OCI-LY1 (cell line): ENCODE data around the gene OR5D14.

Experiments used
- H2AFZ ChIP-seq: fragments of 200-600 bp; sonication (generic), shearing (Covaris generic); 2 replicates; pipeline ENCODE4 v1.6.0; 2014; ENCODE audit warnings: antibody characterized with exemption, mild to moderate bottlenecking, low read length
- H3F3A ChIP-seq: fragments of 200-600 bp; sonication (generic), shearing (Covaris generic); 2 replicates; pipeline ENCODE4 v1.6.0; 2014; ENCODE audit warnings: mild to moderate bottlenecking, antibody characterized with exemption, low read length, moderate library complexity; ENCODE audit not compliant: insufficient read depth
- H3K27ac ChIP-seq: fragments of 200-600 bp; sonication (generic); 2 replicates; pipeline ENCODE4 v1.5.1; 2014; ENCODE audit warnings: low read length, mixed run types, mild to moderate bottlenecking, low read depth; ENCODE audit not compliant: poor library complexity, severe bottlenecking
- H3K27me3 ChIP-seq: fragments of 200-600 bp; sonication (generic); 2 replicates; pipeline ENCODE4 v1.6.0; 2014; ENCODE audit warnings: antibody characterized with exemption, mild to moderate bottlenecking, low read length, moderate library complexity; ENCODE audit not compliant: insufficient read depth
- H3K36me3 ChIP-seq: fragments of 200-600 bp; sonication (generic); 2 replicates; pipeline ENCODE4 v1.6.1; 2014; ENCODE audit warnings: mild to moderate bottlenecking, antibody characterized with exemption, low read length, moderate library complexity, mixed read lengths; ENCODE audit not compliant: insufficient read depth
- H3K4me1 ChIP-seq: fragments of 200-600 bp; sonication (generic); 2 replicates; pipeline ENCODE4 v1.5.1; 2014; ENCODE audit warnings: mild to moderate bottlenecking, low read length, moderate library complexity; ENCODE audit not compliant: insufficient read depth, severe bottlenecking
- H3K4me2 ChIP-seq: fragments of 200-600 bp; sonication (generic), shearing (Covaris generic); 2 replicates; pipeline ENCODE4 v1.6.1; 2014; ENCODE audit warnings: low read length
- H3K4me3 ChIP-seq: fragments of 200-600 bp; sonication (generic); 2 replicates; pipeline ENCODE4 v1.5.1; 2014; ENCODE audit warnings: low read length, low read depth, mild to moderate bottlenecking, mixed read lengths; ENCODE audit not compliant: poor library complexity, severe bottlenecking
- H3K79me2 ChIP-seq: fragments of 200-600 bp; shearing (Covaris generic); 2 replicates; pipeline ENCODE4 v1.6.1; 2016; ENCODE audit warnings: mixed run types, low read length, mixed read lengths; ENCODE audit not compliant: insufficient read depth
- H3K9ac ChIP-seq: fragments of 200-600 bp; sonication (generic), shearing (Covaris generic); 2 replicates; pipeline ENCODE4 v1.6.1; 2014; ENCODE audit warnings: mild to moderate bottlenecking, low read length, mixed read lengths
- H3K9me2 ChIP-seq: fragments of 200-600 bp; sonication (generic), shearing (Covaris generic); 2 replicates; pipeline ENCODE4 v1.6.1; 2014; ENCODE audit warnings: low read depth, mild to moderate bottlenecking, low read length, mixed read lengths
- H3K9me3 ChIP-seq: fragments of 200-600 bp; shearing (Covaris generic); 2 replicates; pipeline ENCODE4 v1.6.1; 2014; ENCODE audit warnings: low read length, mixed read lengths
- H4K20me1 ChIP-seq: fragments of 200-600 bp; sonication (generic), shearing (Covaris generic); 2 replicates; pipeline ENCODE4 v1.6.0; 2016; ENCODE audit warnings: mild to moderate bottlenecking, low read length; ENCODE audit not compliant: insufficient read depth
- EZH2 ChIP-seq: fragments of 200-600 bp; sonication (generic), shearing (Covaris generic); IDR thresholded peaks from 2 replicates; pipeline ENCODE4 v1.8.0; 2017; ENCODE audit warnings: borderline replicate concordance, mixed run types, mild to moderate bottlenecking, antibody characterized with exemption, low read length, moderate library complexity, mixed read lengths
- TF ChIP-seq, protein P1 (sequence below): fragments of 200-600 bp; sonication (generic), shearing (Covaris generic); IDR thresholded peaks from 2 replicates; pipeline ENCODE4 v1.5.1; 2017; ENCODE audit warnings: mild to moderate bottlenecking, antibody characterized with exemption, low read length, moderate library complexity, mixed read lengths

The OR5D14 gene

DNA sequence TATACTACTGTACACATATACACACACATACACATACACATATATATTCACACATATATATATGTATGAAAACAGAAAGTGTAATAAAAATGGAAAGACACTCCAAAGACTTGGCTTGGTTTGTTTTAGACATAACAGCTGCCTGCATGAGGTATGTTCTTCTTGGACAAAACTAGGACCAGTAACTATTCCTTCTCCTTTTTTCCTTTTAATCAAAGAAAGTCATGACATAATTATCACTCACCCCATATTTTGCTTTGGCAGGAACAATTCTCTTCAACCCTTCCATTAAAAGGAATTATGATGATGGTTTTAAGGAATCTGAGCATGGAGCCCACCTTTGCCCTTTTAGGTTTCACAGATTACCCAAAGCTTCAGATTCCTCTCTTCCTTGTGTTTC lies at the start of gene OR5D14:
Gene OR5D14 (plus strand): TSS at position 301 of the 400 bp plus-strand sequence. CDS start 0 bp downstream, at position 301.
- TF ChIP-seq EZH2 = no peak
- TF ChIP-seq, protein P1, sequence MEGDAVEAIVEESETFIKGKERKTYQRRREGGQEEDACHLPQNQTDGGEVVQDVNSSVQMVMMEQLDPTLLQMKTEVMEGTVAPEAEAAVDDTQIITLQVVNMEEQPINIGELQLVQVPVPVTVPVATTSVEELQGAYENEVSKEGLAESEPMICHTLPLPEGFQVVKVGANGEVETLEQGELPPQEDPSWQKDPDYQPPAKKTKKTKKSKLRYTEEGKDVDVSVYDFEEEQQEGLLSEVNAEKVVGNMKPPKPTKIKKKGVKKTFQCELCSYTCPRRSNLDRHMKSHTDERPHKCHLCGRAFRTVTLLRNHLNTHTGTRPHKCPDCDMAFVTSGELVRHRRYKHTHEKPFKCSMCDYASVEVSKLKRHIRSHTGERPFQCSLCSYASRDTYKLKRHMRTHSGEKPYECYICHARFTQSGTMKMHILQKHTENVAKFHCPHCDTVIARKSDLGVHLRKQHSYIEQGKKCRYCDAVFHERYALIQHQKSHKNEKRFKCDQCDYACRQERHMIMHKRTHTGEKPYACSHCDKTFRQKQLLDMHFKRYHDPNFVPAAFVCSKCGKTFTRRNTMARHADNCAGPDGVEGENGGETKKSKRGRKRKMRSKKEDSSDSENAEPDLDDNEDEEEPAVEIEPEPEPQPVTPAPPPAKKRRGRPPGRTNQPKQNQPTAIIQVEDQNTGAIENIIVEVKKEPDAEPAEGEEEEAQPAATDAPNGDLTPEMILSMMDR = no peak
- Histone ChIP-seq H3K9me2 (no peaks in the 10 kb centered on the region), H3F3A (no peaks in the 10 kb centered on the region), H3K27ac (no peak within 1 kb of the TSS), H3K4me2 (no peak within 1 kb of the TSS), H3K9ac (no peak within 1 kb of the TSS), H3K9me3 (no peaks in the 10 kb centered on the region), H3K79me2 (no peaks in the 10 kb centered on the region), H3K4me1 (no peaks in the 10 kb centered on the region), H3K27me3 (no peaks in the 10 kb centered on the region), H2AFZ (no peak within 1 kb of the TSS), H3K4me3 (no peak within 1 kb of the TSS), H3K36me3 (no peaks in the 10 kb centered on the region), H4K20me1 (no peaks in the 10 kb centered on the region)

DNA sequence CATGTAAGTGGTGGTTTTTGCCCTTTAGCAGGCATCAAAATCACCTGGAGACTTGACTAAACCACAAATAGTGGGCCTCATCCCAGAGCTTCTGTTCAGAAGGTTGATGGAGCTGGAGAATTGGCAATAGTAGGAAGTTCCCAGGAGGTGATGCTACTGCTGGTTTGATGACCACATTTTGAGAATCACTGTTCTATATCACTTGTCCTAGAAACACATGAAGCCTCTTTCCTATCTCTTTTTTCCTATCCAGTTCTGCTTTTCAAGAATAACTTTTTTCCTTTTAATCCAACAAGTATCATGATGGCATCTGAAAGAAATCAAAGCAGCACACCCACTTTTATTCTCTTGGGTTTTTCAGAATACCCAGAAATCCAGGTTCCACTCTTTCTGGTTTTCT lies 22.2 kb upstream of the OR5D14 start, which contains the start of gene OR5D13:
Gene OR5D13 (plus strand): TSS at position 301 of the 400 bp plus-strand sequence. CDS start 0 bp downstream, at position 301.
- H3F3A ChIP-seq = no peaks in the 10 kb centered on the region
- no peak for TF ChIP-seq EZH2
- TF ChIP-seq, protein P1 = no peak
- no peaks in the 10 kb centered on the region for H3K27me3 ChIP-seq
- H3K4me2 ChIP-seq = no peak within 1 kb of the TSS
- H3K9ac ChIP-seq = no peak within 1 kb of the TSS
- no peaks in the 10 kb centered on the region for H3K9me2 ChIP-seq
- H3K79me2 ChIP-seq = no peaks in the 10 kb centered on the region
- H3K4me1 ChIP-seq = no peaks in the 10 kb centered on the region
- H3K36me3 ChIP-seq = no peaks in the 10 kb centered on the region
- no peak within 1 kb of the TSS for H2AFZ ChIP-seq
- H3K9me3 ChIP-seq = no peaks in the 10 kb centered on the region
- H3K27ac ChIP-seq = no peak within 1 kb of the TSS
- H4K20me1 ChIP-seq = no peaks in the 10 kb centered on the region
- H3K4me3 ChIP-seq = no peak within 1 kb of the TSS

DNA sequence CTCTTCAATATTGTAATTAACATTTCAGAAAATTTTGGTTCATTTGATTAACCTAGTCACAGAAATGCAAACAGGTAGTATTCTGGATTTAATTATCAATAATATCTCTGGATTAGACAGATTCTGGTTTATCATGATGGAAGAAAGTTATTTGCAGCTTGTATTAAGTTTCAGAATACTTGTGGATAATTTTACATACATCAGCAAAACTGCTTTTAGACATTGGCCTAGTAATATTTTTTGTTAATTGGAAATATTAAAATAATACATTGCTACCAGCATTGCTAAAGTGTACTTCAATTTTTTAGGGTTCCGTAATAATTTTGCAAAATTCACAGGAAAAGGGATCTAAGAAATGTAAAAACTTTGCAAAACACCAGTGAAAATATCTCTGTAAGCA lies 3.8 kb upstream of the OR5D14 start:
- no peak overlapping the region for H2AFZ ChIP-seq
- H3K27me3 ChIP-seq = no peaks in the 10 kb centered on the region
- no peaks in the 10 kb centered on the region for H4K20me1 ChIP-seq
- no peaks in the 10 kb centered on the region for H3F3A ChIP-seq
- no peaks in the 10 kb centered on the region for H3K36me3 ChIP-seq
- no peaks in the 10 kb centered on the region for H3K9me3 ChIP-seq
- H3K4me3 ChIP-seq = no peak overlapping the region
- H3K27ac ChIP-seq = no peak overlapping the region
- H3K9ac ChIP-seq = no peak overlapping the region
- H3K9me2 ChIP-seq = no peaks in the 10 kb centered on the region
- no peaks in the 10 kb centered on the region for H3K4me1 ChIP-seq
- H3K4me2 ChIP-seq = no peak overlapping the region
- no peak for TF ChIP-seq EZH2
- TF ChIP-seq, protein P1 = no peak
- H3K79me2 ChIP-seq = no peaks in the 10 kb centered on the region
